GM23338 (cell line): ENCODE data around the gene PLOD3. TPM values are rescaled to one million over a fixed set of nuclear protein-coding genes. Genes with fewer than 3 reads are reported as not detected.

Source experiments
- ATAC-seq: fragments of 200-7000 bp; cut with Tn5 transposase; 3 replicates; pipeline ENCODE4 v1.9.1; 2020
- DNase-seq: peaks from one replicate; pipeline ENCODE4 v3.0.0-alpha.2; 2015; ENCODE audit warnings: low spot score
- H2AFZ ChIP-seq: fragments of 200-600 bp; sonication (generic); 2 replicates; pipeline ENCODE4 v1.8.0; 2016; ENCODE audit warnings: antibody characterized with exemption, mild to moderate bottlenecking, moderate library complexity
- H3F3A ChIP-seq: fragments of 200-600 bp; sonication (generic); replicated peaks from 2 replicates; pipeline ENCODE4 v1.8.0; 2017; ENCODE audit warnings: antibody characterized with exemption, mixed run types, low read depth
- H3K27ac ChIP-seq: fragments of 200-600 bp; sonication (generic); 2 replicates; pipeline ENCODE4 v1.6.1; 2016; ENCODE audit warnings: low read depth
- H3K27me3 ChIP-seq: fragments of 200-600 bp; sonication (generic); 2 replicates; pipeline ENCODE4 v1.8.0; 2016; ENCODE audit warnings: mild to moderate bottlenecking, mixed run types, moderate library complexity; ENCODE audit not compliant: insufficient read depth
- H3K36me3 ChIP-seq: fragments of 200-600 bp; sonication (generic); 2 replicates; pipeline ENCODE4 v1.8.0; 2016; ENCODE audit warnings: mild to moderate bottlenecking; ENCODE audit not compliant: insufficient read depth
- H3K4me1 ChIP-seq: fragments of 200-600 bp; sonication (generic); 2 replicates; pipeline ENCODE4 v1.8.0; 2016; ENCODE audit warnings: mild to moderate bottlenecking, moderate library complexity; ENCODE audit not compliant: insufficient read depth
- H3K4me2 ChIP-seq: fragments of 200-600 bp; sonication (generic); 2 replicates; pipeline ENCODE4 v1.7.1; 2017; ENCODE audit warnings: mixed run types
- H3K4me3 ChIP-seq: fragments of 200-600 bp; sonication (generic); 2 replicates; pipeline ENCODE4 v1.6.1; 2016; ENCODE audit warnings: mixed run types
- H3K79me2 ChIP-seq: fragments of 200-600 bp; sonication (generic); replicated peaks from 2 replicates; pipeline ENCODE4 v1.8.0; 2017; ENCODE audit warnings: mild to moderate bottlenecking; ENCODE audit not compliant: insufficient read depth
- H3K9me2 ChIP-seq: fragments of 200-600 bp; sonication (generic); 2 replicates; pipeline ENCODE4 v1.8.0; 2017; ENCODE audit not compliant: insufficient read depth
- H4K20me1 ChIP-seq: fragments of 200-600 bp; sonication (generic); replicated peaks from 2 replicates; pipeline ENCODE4 v1.8.0; 2017; ENCODE audit warnings: mild to moderate bottlenecking; ENCODE audit not compliant: insufficient read depth
- H3K27ac Mint-ChIP-seq: 2 replicates; pipeline ENCODE4 v1.8.0; 2020; ENCODE audit warnings: inconsistent platforms, mild to moderate bottlenecking, moderate library complexity, mixed read lengths
- H3K27me3 Mint-ChIP-seq: 3 replicates; pipeline ENCODE4 v1.8.0; 2022; ENCODE audit warnings: low read depth, mild to moderate bottlenecking, moderate library complexity, mixed read lengths, inconsistent platforms; ENCODE audit not compliant: insufficient read depth, poor library complexity
- H3K36me3 Mint-ChIP-seq: 3 replicates; pipeline ENCODE4 v1.8.0; 2021; ENCODE audit warnings: low read depth, mild to moderate bottlenecking, inconsistent platforms, moderate library complexity, mixed read lengths
- H3K4me1 Mint-ChIP-seq: 3 replicates; pipeline ENCODE4 v1.8.0; 2020; ENCODE audit warnings: mild to moderate bottlenecking, inconsistent platforms, mixed read lengths
- H3K4me3 Mint-ChIP-seq: 3 replicates; pipeline ENCODE4 v1.8.0; 2021; ENCODE audit warnings: moderate library complexity, mild to moderate bottlenecking, inconsistent platforms, mixed read lengths
- H3K9me3 Mint-ChIP-seq: 3 replicates; pipeline ENCODE4 v1.8.0; 2020; ENCODE audit warnings: moderate library complexity, mild to moderate bottlenecking, inconsistent platforms, mixed read lengths
- CREB1 ChIP-seq: fragments of 250-450 bp; sonication (Bioruptor Pico); IDR thresholded peaks from 2 replicates; pipeline ENCODE4 v1.5.0; 2020; ENCODE audit warnings: low read depth, mild to moderate bottlenecking, moderate library complexity
- EZH2 ChIP-seq: fragments of 200-600 bp; sonication (generic); IDR thresholded peaks from one replicate; pipeline ENCODE4 v1.8.0; 2017; ENCODE audit warnings: antibody characterized with exemption, mild to moderate bottlenecking, low read depth; ENCODE audit not compliant: unreplicated experiment
- EZH2phosphoT487 ChIP-seq: fragments of 200-600 bp; sonication (generic); IDR thresholded peaks from one replicate; pipeline ENCODE4 v1.8.1; 2018; ENCODE audit warnings: antibody characterized with exemption; ENCODE audit not compliant: unreplicated experiment
- JUNB ChIP-seq: IDR thresholded peaks from one replicate; pipeline ENCODE4 v1.6.1; 2016; ENCODE audit warnings: antibody characterized with exemption; ENCODE audit not compliant: unreplicated experiment
- NANOG ChIP-seq: IDR thresholded peaks from 2 replicates; pipeline ENCODE4 v1.6.1; 2016; ENCODE audit warnings: antibody characterized with exemption, borderline replicate concordance
- POLR2AphosphoS5 ChIP-seq: IDR thresholded peaks from 2 replicates; pipeline ENCODE4 v1.6.1; 2016; ENCODE audit warnings: antibody characterized with exemption, low read depth
- STAT1 ChIP-seq: IDR thresholded peaks from one replicate; pipeline ENCODE4 v1.6.1; 2016; ENCODE audit warnings: antibody characterized with exemption; ENCODE audit not compliant: unreplicated experiment
- ZNF114 ChIP-seq: fragments of 250-450 bp; sonication (Bioruptor Pico); IDR thresholded peaks from 2 replicates; pipeline ENCODE4 v1.5.0; 2020; ENCODE audit warnings: mild to moderate bottlenecking, moderate library complexity
- ZNF331 ChIP-seq: fragments of 250-450 bp; sonication (Bioruptor Pico); IDR thresholded peaks from 2 replicates; pipeline ENCODE4 v1.5.0; 2020; ENCODE audit warnings: low read depth, mild to moderate bottlenecking, moderate library complexity
- polyA plus RNA-seq: library from polyadenylated mRNA; unstranded; fragments of >200 nt; fragmentation: Nextera tagmentation; extraction: Ambion mirVana; gene quantifications from 2 replicates; pipeline ENCODE4 v1.2.1, GENCODE V29; 2016
- total RNA-seq: library from RNA; depleted of rRNA; stranded (reverse); fragments of >200 nt; shearing (Covaris generic); gene quantifications from 2 replicates; pipeline ENCODE4 v1.2.3, GENCODE V29; 2014
- TF ChIP-seq, protein P1 (sequence below), 2 experiments: fragments of 200-600 bp in 1 of 2; sonication (generic) in 1 of 2; conservative IDR thresholded peaks; 2 replicates each; pipeline versions ENCODE4 v1.5.1 to v1.6.1; 2016 to 2017; ENCODE audit warnings: antibody characterized with exemption in 2 of 2, low read depth in 2 of 2, mild to moderate bottlenecking in 2 of 2, moderate library complexity in 1 of 2
- TF ChIP-seq, protein P2 (sequence below): fragments of 250-450 bp; sonication (Bioruptor Pico); IDR thresholded peaks from 2 replicates; pipeline ENCODE4 v1.5.0; 2020; ENCODE audit warnings: mild to moderate bottlenecking, moderate library complexity
- TF ChIP-seq, protein P3 (sequence below): IDR thresholded peaks from 2 replicates; pipeline ENCODE4 v1.6.1; 2016; ENCODE audit warnings: antibody characterized with exemption
- TF ChIP-seq, protein P4 (sequence below): IDR thresholded peaks from one replicate; pipeline ENCODE4 v1.6.1; 2018; ENCODE audit warnings: antibody characterized with exemption; ENCODE audit not compliant: unreplicated experiment

PLOD3 gene
- total and polyA plus RNA-seq, 2 experiments from 2014 or later, result 35.2 to 40.7 TPM

DNA sequence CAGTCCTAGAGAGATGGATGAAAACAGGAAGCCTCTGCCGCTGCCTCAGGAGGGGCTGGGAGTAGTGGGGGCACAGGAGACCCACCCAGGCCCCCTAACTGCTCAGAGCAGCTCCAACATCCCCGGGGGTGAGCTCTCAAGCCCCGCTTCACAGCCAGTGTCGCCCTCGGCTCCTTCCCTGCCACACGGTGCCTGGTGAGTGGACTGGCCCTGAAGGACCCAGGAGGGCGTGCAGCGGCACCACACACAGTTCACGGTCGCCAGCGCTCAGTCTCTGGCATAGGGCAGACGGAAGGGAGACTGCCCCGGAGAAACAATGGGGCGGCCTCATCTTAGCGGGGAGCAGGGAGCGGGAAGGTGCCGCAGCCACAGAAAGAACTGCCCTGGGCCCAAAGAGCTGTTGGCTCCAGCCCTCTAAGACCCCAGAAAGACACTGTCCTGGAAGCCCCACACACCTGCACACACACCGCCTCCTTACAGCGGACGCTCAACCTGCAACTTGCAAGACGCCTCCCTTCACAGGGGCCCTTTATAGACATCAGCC is 19.0 kb upstream of the PLOD3 start:
- TF ChIP-seq, protein P1, sequence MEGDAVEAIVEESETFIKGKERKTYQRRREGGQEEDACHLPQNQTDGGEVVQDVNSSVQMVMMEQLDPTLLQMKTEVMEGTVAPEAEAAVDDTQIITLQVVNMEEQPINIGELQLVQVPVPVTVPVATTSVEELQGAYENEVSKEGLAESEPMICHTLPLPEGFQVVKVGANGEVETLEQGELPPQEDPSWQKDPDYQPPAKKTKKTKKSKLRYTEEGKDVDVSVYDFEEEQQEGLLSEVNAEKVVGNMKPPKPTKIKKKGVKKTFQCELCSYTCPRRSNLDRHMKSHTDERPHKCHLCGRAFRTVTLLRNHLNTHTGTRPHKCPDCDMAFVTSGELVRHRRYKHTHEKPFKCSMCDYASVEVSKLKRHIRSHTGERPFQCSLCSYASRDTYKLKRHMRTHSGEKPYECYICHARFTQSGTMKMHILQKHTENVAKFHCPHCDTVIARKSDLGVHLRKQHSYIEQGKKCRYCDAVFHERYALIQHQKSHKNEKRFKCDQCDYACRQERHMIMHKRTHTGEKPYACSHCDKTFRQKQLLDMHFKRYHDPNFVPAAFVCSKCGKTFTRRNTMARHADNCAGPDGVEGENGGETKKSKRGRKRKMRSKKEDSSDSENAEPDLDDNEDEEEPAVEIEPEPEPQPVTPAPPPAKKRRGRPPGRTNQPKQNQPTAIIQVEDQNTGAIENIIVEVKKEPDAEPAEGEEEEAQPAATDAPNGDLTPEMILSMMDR (conservative IDR thresholded peaks at IDR 0.05; ENCODE audit: low read depth in 2 of 2), result no peak
- no peak for TF ChIP-seq EZH2phosphoT487
- TF ChIP-seq, protein P2, sequence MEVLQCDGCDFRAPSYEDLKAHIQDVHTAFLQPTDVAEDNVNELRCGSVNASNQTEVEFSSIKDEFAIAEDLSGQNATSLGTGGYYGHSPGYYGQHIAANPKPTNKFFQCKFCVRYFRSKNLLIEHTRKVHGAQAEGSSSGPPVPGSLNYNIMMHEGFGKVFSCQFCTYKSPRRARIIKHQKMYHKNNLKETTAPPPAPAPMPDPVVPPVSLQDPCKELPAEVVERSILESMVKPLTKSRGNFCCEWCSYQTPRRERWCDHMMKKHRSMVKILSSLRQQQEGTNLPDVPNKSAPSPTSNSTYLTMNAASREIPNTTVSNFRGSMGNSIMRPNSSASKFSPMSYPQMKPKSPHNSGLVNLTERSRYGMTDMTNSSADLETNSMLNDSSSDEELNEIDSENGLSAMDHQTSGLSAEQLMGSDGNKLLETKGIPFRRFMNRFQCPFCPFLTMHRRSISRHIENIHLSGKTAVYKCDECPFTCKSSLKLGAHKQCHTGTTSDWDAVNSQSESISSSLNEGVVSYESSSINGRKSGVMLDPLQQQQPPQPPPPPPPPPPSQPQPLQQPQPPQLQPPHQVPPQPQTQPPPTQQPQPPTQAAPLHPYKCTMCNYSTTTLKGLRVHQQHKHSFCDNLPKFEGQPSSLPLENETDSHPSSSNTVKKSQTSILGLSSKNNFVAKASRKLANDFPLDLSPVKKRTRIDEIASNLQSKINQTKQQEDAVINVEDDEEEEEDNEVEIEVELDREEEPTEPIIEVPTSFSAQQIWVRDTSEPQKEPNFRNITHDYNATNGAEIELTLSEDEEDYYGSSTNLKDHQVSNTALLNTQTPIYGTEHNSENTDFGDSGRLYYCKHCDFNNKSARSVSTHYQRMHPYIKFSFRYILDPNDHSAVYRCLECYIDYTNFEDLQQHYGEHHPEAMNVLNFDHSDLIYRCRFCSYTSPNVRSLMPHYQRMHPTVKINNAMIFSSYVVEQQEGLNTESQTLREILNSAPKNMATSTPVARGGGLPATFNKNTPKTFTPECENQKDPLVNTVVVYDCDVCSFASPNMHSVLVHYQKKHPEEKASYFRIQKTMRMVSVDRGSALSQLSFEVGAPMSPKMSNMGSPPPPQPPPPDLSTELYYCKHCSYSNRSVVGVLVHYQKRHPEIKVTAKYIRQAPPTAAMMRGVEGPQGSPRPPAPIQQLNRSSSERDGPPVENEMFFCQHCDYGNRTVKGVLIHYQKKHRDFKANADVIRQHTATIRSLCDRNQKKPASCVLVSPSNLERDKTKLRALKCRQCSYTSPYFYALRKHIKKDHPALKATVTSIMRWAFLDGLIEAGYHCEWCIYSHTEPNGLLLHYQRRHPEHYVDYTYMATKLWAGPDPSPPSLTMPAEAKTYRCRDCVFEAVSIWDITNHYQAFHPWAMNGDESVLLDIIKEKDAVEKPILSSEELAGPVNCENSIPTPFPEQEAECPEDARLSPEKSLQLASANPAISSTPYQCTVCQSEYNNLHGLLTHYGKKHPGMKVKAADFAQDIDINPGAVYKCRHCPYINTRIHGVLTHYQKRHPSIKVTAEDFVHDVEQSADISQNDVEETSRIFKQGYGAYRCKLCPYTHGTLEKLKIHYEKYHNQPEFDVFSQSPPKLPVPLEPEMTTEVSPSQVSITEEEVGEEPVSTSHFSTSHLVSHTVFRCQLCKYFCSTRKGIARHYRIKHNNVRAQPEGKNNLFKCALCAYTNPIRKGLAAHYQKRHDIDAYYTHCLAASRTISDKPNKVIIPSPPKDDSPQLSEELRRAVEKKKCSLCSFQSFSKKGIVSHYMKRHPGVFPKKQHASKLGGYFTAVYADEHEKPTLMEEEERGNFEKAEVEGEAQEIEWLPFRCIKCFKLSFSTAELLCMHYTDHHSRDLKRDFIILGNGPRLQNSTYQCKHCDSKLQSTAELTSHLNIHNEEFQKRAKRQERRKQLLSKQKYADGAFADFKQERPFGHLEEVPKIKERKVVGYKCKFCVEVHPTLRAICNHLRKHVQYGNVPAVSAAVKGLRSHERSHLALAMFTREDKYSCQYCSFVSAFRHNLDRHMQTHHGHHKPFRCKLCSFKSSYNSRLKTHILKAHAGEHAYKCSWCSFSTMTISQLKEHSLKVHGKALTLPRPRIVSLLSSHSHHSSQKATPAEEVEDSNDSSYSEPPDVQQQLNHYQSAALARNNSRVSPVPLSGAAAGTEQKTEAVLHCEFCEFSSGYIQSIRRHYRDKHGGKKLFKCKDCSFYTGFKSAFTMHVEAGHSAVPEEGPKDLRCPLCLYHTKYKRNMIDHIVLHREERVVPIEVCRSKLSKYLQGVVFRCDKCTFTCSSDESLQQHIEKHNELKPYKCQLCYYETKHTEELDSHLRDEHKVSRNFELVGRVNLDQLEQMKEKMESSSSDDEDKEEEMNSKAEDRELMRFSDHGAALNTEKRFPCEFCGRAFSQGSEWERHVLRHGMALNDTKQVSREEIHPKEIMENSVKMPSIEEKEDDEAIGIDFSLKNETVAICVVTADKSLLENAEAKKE (CRISPR knock-in tag), result no peak
- TF ChIP-seq NANOG, result no peak
- TF ChIP-seq ZNF114 (CRISPR knock-in tag), result no peak
- no peak for TF ChIP-seq CREB1 (CRISPR knock-in tag)
- TF ChIP-seq POLR2AphosphoS5, result no peak
- no peak for TF ChIP-seq EZH2
- TF ChIP-seq JUNB, result no peak
- TF ChIP-seq, protein P3, sequence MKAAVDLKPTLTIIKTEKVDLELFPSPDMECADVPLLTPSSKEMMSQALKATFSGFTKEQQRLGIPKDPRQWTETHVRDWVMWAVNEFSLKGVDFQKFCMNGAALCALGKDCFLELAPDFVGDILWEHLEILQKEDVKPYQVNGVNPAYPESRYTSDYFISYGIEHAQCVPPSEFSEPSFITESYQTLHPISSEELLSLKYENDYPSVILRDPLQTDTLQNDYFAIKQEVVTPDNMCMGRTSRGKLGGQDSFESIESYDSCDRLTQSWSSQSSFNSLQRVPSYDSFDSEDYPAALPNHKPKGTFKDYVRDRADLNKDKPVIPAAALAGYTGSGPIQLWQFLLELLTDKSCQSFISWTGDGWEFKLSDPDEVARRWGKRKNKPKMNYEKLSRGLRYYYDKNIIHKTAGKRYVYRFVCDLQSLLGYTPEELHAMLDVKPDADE, result no peak
- TF ChIP-seq, protein P4, sequence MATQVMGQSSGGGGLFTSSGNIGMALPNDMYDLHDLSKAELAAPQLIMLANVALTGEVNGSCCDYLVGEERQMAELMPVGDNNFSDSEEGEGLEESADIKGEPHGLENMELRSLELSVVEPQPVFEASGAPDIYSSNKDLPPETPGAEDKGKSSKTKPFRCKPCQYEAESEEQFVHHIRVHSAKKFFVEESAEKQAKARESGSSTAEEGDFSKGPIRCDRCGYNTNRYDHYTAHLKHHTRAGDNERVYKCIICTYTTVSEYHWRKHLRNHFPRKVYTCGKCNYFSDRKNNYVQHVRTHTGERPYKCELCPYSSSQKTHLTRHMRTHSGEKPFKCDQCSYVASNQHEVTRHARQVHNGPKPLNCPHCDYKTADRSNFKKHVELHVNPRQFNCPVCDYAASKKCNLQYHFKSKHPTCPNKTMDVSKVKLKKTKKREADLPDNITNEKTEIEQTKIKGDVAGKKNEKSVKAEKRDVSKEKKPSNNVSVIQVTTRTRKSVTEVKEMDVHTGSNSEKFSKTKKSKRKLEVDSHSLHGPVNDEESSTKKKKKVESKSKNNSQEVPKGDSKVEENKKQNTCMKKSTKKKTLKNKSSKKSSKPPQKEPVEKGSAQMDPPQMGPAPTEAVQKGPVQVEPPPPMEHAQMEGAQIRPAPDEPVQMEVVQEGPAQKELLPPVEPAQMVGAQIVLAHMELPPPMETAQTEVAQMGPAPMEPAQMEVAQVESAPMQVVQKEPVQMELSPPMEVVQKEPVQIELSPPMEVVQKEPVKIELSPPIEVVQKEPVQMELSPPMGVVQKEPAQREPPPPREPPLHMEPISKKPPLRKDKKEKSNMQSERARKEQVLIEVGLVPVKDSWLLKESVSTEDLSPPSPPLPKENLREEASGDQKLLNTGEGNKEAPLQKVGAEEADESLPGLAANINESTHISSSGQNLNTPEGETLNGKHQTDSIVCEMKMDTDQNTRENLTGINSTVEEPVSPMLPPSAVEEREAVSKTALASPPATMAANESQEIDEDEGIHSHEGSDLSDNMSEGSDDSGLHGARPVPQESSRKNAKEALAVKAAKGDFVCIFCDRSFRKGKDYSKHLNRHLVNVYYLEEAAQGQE, result no peak
- no peak for TF ChIP-seq STAT1
- no peak for TF ChIP-seq ZNF331 (CRISPR knock-in tag)
- no peaks in the 10 kb centered on the region for H3K9me3 Mint-ChIP-seq
- H3K36me3 Mint-ChIP-seq, result peaks cover 14% of the 10 kb centered on the region
- 0 out of 2 replicates have a peak overlapping the region, but pooled peaks have one; percentile 59 for H3K27ac Mint-ChIP-seq
- no peak overlapping the region for H3K4me3 ChIP-seq
- no peaks in the 10 kb centered on the region for H3K27me3 ChIP-seq
- no peaks in the 10 kb centered on the region for H3K79me2 ChIP-seq
- H3K9me2 ChIP-seq, result no peaks in the 10 kb centered on the region
- no peak overlapping the region for H3K4me3 Mint-ChIP-seq
- no peaks in the 10 kb centered on the region for H3K36me3 ChIP-seq
- no peaks in the 10 kb centered on the region; the same call in 1 of the 2 replicates for H4K20me1 ChIP-seq
- peaks cover 30% of the 10 kb centered on the region for H3K4me1 Mint-ChIP-seq
- no peak overlapping the region for H2AFZ ChIP-seq
- ATAC-seq, result no peak
- DNase-seq, result no peak
- H3K4me2 ChIP-seq, result no peak overlapping the region
- no peak overlapping the region for H3K27ac ChIP-seq
- H3K4me1 ChIP-seq, result peaks cover 43% of the 10 kb centered on the region
- peaks cover 15% of the 10 kb centered on the region for H3K27me3 Mint-ChIP-seq
- H3F3A ChIP-seq, result peaks cover 30% of the 10 kb centered on the region
